Ishikawa (cell line): ENCODE measurements around the gene STT3B.

Experiments
- CEBPB ChIP-seq: IDR thresholded peaks from 2 replicates; pipeline ENCODE4 v1.6.1; 2012
- CREB1 ChIP-seq: IDR thresholded peaks from 2 replicates; pipeline ENCODE4 v1.6.1; 2012; ENCODE audit warnings: low read depth
- EGR1 ChIP-seq: IDR thresholded peaks from 2 replicates; pipeline ENCODE4 v1.6.1; 2012
- EP300 ChIP-seq: IDR thresholded peaks from 2 replicates; pipeline ENCODE4 v1.6.1; 2012; ENCODE audit warnings: borderline replicate concordance
- FOXM1 ChIP-seq: IDR thresholded peaks from 2 replicates; pipeline ENCODE4 v1.6.1; 2012; ENCODE audit warnings: low read depth, borderline replicate concordance
- MAX ChIP-seq: IDR thresholded peaks from 2 replicates; pipeline ENCODE4 v1.6.1; 2012
- NFIC ChIP-seq: IDR thresholded peaks from 2 replicates; pipeline ENCODE4 v1.6.1; 2012
- RAD21 ChIP-seq: IDR thresholded peaks from 2 replicates; pipeline ENCODE4 v1.6.1; 2012; ENCODE audit warnings: low read depth
- REST ChIP-seq: IDR thresholded peaks from 2 replicates; pipeline ENCODE4 v1.6.1; 2012; ENCODE audit warnings: low read depth, mild to moderate bottlenecking
- TAF1 ChIP-seq: IDR thresholded peaks from 2 replicates; pipeline ENCODE4 v1.6.1; 2012; ENCODE audit warnings: low read depth, mild to moderate bottlenecking
- TCF12 ChIP-seq: IDR thresholded peaks from 2 replicates; pipeline ENCODE4 v1.6.1; 2012; ENCODE audit warnings: low read depth
- TEAD4 ChIP-seq: IDR thresholded peaks from 2 replicates; pipeline ENCODE4 v1.6.1; 2012
- USF1 ChIP-seq: IDR thresholded peaks from 2 replicates; pipeline ENCODE4 v1.6.1; 2012
- YY1 ChIP-seq: IDR thresholded peaks from 2 replicates; pipeline ENCODE4 v1.6.1; 2012; ENCODE audit warnings: low read depth
- ZBTB7A ChIP-seq: IDR thresholded peaks from 2 replicates; pipeline ENCODE4 v1.6.1; 2012; ENCODE audit warnings: low read depth

STT3B gene

GRCh38 chr3:31559872-31560534 lies 27.3 kb downstream of the STT3B start:
- TF ChIP-seq YY1: no peak
- no peak for TF ChIP-seq FOXM1

- TF ChIP-seq REST (no peak), YY1 (no peak), EGR1 (no peak), RAD21 (no peak), CEBPB (no peak), MAX (no peak), TEAD4 (no peak), NFIC (no peak)
Measured at GRCh38 chr3:31561891-31562290, 29.2 kb downstream of the STT3B start.

GRCh38 chr3:31562525-31562924 lies 29.8 kb downstream of the STT3B start:
- TF ChIP-seq ZBTB7A (no peak), MAX (no peak), USF1 (no peak), EP300 (no peak), FOXM1 (no peak), NFIC (no peak), TCF12 (no peak), CREB1 (no peak), RAD21 (no peak), YY1 (no peak), TEAD4 (no peak), CEBPB (no peak), TAF1 (no peak), EGR1 (no peak), REST (no peak)

GRCh38 chr3:31565288-31565687 lies 32.6 kb downstream of the STT3B start:
- TF ChIP-seq REST: no peak
- no peak for TF ChIP-seq RAD21
- no peak for TF ChIP-seq TEAD4
- no peak for TF ChIP-seq ZBTB7A
- no peak for TF ChIP-seq EGR1
- no peak for TF ChIP-seq YY1
- TF ChIP-seq CREB1: no peak
- no peak for TF ChIP-seq TCF12
- no peak for TF ChIP-seq USF1
- no peak for TF ChIP-seq FOXM1
- no peak for TF ChIP-seq NFIC

- TF ChIP-seq TEAD4 (no peak), EGR1 (no peak), MAX (no peak), NFIC (no peak), FOXM1 (no peak), TAF1 (no peak), EP300 (no peak), CREB1 (no peak), REST (no peak), USF1 (no peak), CEBPB (no peak), TCF12 (no peak), YY1 (no peak), ZBTB7A (no peak), RAD21 (no peak)
Measured at GRCh38 chr3:31567036-31567435, 34.3 kb downstream of the STT3B start.
